Mucosa of stomach (tissue), 1 donor: Measurements from ENCODE around the gene ACAT1.

Source experiments
- H3K27me3 ChIP-seq: one replicate; pipeline ENCODE4 v1.7.0; 2013; ENCODE audit warnings: mild to moderate bottlenecking, low read length; ENCODE audit not compliant: control insufficient read depth, insufficient read depth
- H3K36me3 ChIP-seq: one replicate; pipeline ENCODE4 v1.7.0; 2013; ENCODE audit warnings: low read length; ENCODE audit not compliant: control insufficient read depth, insufficient read depth
- H3K4me1 ChIP-seq: one replicate; pipeline ENCODE4 v1.7.0; 2013; ENCODE audit warnings: mild to moderate bottlenecking, low read length; ENCODE audit not compliant: control insufficient read depth, insufficient read depth
- H3K4me3 ChIP-seq: one replicate; pipeline ENCODE4 v1.7.0; 2013; ENCODE audit warnings: low read length
- H3K9ac ChIP-seq: one replicate; pipeline ENCODE4 v1.7.0; 2013; ENCODE audit warnings: mild to moderate bottlenecking, low read length, moderate library complexity
- H3K9me3 ChIP-seq: one replicate; pipeline ENCODE4 v1.7.0; 2013; ENCODE audit warnings: mild to moderate bottlenecking, low read length, moderate library complexity; ENCODE audit not compliant: control insufficient read depth
- donor health status: Pancreatic carcinoma.

Gene ACAT1

DNA sequence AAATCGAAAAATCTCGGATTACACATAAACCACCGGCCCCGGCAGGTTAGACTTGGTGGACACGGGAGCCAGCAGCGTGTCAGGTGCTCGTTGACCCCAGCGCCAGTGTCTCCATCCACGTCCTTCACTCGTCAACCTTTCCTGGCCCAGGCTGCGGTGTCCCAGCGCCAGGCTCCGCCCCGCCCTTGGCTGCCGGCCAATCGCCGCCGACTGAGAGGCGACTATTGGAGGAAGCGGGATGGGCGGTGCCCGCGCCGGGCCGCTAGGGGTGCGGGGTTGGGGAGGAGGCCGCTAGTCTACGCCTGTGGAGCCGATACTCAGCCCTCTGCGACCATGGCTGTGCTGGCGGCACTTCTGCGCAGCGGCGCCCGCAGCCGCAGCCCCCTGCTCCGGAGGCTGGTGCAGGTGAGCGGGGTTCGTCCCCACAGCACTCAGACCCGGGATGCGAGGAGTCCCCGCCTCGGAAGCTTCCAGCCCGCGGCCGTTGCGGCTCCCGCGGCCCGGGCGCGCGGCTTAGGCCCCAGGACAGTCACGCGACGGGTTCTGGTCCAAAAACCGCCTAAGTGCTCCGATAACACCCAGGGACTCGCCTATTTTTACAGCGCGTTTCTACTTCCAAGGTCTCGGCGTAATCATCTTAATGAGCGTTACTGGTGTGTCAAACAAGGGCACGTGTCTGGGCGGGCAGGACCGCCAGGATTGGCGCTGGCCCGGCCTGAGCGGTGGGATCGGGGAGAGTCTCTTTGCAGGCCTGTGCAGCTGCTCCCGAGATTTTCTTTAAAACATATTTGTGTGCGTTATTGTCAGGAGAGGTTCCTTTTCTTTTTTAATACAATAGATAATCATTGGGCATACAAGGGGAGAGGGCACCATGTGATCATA is at the start of gene ACAT1:
Gene ACAT1, plus strand, starts transcription at position 294 of the 882 bp plus-strand sequence. Its CDS starts 40 bp downstream, at position 334.
- Histone ChIP-seq H3K4me1 (peaks cover 20% of the 10 kb centered on the region), H3K27me3 (no peaks in the 10 kb centered on the region), H3K36me3 (no peaks in the 10 kb centered on the region), H3K9me3 (no peaks in the 10 kb centered on the region), H3K9ac (peak within 1 kb of the TSS; percentile 85), H3K4me3 (peak within 1 kb of the TSS; percentile 92)

DNA sequence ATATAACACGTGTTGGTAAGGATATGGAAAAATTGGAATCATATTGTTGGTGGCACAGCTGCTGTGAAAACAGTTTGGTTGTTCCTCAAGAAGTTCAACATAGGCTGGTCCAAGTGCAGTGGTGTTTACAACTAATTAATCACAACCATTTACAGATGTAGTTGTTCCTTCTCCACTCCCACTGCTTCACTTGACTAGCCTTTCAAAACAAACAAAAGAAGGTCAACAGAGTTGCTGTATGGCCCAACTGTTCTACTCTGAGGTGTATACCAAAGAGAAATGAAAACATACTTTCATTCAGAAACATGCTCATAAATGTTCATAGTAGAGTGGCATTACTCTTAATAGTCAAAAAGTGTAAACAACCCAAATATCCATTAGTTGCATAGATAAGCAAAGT is 36.6 kb upstream of the ACAT1 start:
- H3K4me3 ChIP-seq: no peak overlapping the region
- H3K36me3 ChIP-seq: no peaks in the 10 kb centered on the region
- H3K9me3 ChIP-seq: no peaks in the 10 kb centered on the region
- H3K4me1 ChIP-seq: peaks cover 13% of the 10 kb centered on the region
- no peaks in the 10 kb centered on the region for H3K27me3 ChIP-seq
- H3K9ac ChIP-seq: no peak overlapping the region

DNA sequence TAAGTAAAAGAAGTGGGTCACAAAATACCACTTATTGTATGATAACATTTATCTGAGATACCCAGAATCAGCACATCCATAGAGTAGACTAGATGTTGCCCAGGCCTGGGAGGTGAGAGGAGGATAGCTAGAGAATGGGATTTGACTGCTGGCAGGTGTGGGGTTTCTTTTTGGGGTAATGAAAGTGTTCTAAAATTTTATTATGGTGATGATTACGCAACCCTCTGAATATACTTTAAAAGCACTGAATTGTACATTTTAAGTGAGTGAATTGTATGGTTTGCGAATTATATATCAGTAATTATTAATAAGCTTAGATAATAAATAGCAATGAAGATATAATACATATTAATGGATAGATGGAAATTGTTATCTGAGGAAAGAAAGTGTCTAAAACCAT is 35.7 kb upstream of the ACAT1 start:
- H3K4me3 ChIP-seq: no peak overlapping the region
- H3K27me3 ChIP-seq: no peaks in the 10 kb centered on the region
- no peaks in the 10 kb centered on the region for H3K36me3 ChIP-seq
- H3K4me1 ChIP-seq: peaks cover 13% of the 10 kb centered on the region
- H3K9ac ChIP-seq: no peak overlapping the region
- no peaks in the 10 kb centered on the region for H3K9me3 ChIP-seq

DNA sequence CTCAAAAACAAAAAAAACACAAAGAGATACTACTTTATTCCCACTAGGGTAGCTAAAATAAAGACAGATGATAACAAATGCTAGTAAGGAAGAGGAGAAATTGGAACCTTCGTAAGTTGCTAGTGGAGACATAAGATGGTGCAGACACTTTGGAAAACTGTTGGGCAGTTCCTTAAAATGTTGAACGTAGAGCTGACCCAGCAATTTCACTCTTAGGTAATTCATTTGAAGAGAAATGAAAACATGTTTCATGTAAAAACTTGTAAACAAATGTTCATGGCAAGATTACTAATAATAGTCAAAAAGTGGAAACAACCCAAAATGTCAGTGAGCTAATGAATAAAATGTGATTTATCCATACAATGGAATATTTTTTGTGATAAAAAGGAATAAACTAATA is 29.2 kb upstream of the ACAT1 start:
- Histone ChIP-seq H3K9ac (no peak overlapping the region), H3K36me3 (no peaks in the 10 kb centered on the region), H3K4me3 (no peak overlapping the region), H3K9me3 (no peaks in the 10 kb centered on the region), H3K4me1 (no peaks in the 10 kb centered on the region), H3K27me3 (no peaks in the 10 kb centered on the region)

DNA sequence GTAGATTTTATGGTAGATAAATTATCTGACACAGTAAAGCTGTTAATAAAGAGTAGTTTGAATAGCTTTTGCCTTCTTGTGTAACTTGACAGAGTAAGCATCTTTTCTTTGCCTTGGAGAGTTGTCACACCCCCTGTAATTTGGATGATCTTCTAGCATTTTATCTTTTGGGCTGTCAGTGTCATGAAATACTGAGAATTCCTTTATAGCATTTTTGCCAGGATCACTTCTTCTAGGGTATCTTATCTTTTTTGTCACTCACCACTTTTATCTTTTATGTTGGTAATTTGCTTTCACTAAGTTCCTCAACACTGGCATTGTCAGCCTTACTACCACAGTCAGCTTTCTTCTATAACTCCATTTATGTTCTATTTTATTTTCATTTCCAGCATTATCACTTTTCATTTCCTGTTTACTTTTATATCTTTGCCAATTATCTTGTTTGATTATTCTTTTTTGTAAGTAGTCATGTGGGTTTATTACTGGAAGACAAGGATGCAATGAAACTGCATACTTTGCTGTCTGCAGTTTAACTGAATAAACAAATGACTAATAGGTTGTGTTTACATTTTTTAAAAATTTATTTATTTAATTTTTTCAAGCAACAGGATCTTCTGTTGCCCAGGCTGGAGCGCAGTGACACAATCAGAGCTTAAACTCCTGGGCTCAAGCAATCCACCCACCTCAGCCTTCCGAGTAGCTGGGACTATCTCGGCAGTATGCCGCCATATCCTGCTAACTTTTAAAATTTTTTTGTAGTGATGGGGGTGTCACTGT is 28.1 kb upstream of the ACAT1 start:
- no peak overlapping the region for H3K4me3 ChIP-seq
- no peaks in the 10 kb centered on the region for H3K4me1 ChIP-seq
- no peaks in the 10 kb centered on the region for H3K9me3 ChIP-seq
- no peaks in the 10 kb centered on the region for H3K36me3 ChIP-seq
- no peak overlapping the region for H3K9ac ChIP-seq
- no peaks in the 10 kb centered on the region for H3K27me3 ChIP-seq

DNA sequence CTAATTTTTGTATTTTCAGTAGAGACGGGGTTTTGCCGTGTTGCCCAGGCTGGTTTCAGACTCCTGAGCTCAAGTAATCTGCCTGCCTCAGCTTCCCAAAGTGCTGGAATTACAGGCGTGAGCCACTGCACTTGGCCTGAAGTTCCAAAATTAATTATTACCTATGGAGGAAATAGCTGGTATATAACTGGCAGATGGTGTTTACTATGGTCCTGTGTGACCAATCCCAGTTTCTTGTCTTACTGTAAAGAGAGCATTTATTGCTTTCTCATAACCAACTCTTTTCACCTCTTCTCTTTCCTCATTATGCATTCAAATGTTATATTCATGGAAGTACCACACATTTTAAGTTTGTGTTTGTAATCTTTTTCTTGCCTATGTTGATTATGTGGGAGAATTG is 24.2 kb upstream of the ACAT1 start:
- no peaks in the 10 kb centered on the region for H3K27me3 ChIP-seq
- H3K4me1 ChIP-seq: no peaks in the 10 kb centered on the region
- no peaks in the 10 kb centered on the region for H3K9me3 ChIP-seq
- no peaks in the 10 kb centered on the region for H3K36me3 ChIP-seq
- no peak overlapping the region for H3K9ac ChIP-seq
- no peak overlapping the region for H3K4me3 ChIP-seq

DNA sequence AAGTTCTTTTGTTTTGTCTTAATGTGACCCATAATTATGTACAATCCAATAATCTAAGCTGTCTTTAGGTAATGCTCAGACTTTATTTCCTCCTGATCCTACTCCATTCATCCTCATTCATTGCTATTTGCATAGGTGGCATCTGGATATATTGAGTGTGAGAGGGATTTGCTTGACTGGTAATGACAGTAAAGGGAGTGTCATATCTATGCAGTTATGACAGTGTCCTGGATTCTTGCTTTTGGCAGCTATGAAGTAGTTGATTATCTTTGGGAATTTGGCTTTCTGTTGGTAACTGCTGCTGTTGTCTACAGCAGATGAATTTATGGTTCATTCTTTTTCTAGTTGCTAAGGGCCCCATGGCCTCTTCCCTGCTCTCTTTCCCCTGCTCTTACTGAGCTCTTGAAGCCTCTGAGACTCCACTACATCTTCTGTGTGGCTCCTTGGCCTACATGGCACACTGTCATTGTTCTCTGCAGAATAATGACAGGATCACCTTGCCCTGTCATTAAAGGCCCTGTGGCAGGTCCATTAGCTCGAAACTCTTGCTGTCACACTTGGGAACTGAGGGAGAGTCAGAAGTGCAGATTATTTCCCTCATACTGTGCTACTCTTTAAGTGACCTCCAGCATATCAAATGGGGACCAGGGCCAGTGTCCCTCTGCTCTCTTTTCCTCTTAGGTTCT is 20.1 kb upstream of the ACAT1 start:
- no peaks in the 10 kb centered on the region for H3K4me1 ChIP-seq
- no peak overlapping the region for H3K9ac ChIP-seq
- H3K4me3 ChIP-seq: no peak overlapping the region
- no peaks in the 10 kb centered on the region for H3K9me3 ChIP-seq
- no peaks in the 10 kb centered on the region for H3K36me3 ChIP-seq
- H3K27me3 ChIP-seq: no peaks in the 10 kb centered on the region

DNA sequence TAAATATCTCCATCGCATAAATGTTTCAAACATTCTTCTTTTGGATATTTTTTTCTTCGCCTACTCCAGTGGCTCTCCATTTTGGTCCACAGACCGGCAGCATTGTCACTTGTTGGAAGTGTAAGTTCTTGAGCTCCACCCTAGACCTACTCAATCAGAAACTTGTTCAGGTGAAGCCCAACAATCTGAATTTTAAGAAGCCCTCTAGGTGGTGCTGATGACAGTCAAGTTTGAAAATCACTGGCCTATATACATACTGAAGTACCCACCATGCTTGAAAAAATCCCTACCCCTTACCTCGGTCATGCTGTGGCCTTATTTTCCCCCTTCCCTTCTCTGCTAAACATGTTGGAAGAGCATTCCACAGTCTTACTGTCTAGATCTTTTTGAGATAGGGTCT is 10.2 kb upstream of the ACAT1 start:
- H3K27me3 ChIP-seq: no peaks in the 10 kb centered on the region
- H3K36me3 ChIP-seq: no peaks in the 10 kb centered on the region

DNA sequence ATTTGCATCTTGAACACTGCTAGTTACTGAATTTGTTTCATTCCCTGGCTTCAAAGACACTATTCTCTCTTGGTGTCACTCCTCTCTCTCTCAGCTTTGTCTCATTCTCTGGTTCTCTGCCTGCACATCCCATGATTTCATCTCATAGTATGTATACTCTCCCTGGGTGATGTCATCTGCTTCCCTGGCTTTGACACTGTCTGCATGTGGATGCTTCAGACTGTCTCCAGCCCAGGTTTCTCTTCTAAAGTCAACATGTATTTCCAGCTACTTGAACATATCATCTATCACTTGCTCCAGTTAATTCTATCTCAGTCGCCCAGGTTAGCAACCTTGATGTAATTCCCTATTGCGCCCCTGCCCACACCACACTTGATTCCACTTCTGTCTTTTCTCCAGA is 9.3 kb upstream of the ACAT1 start:
- Histone ChIP-seq H3K4me3 (no peak overlapping the region), H3K9me3 (no peaks in the 10 kb centered on the region), H3K9ac (no peak overlapping the region), H3K4me1 (peaks cover 12% of the 10 kb centered on the region), H3K27me3 (no peaks in the 10 kb centered on the region), H3K36me3 (no peaks in the 10 kb centered on the region)

More for the DNA sequence above, 10.2 kb upstream of the ACAT1 start:
- Histone ChIP-seq H3K9ac (no peak overlapping the region), H3K4me1 (peaks cover 11% of the 10 kb centered on the region), H3K9me3 (no peaks in the 10 kb centered on the region), H3K4me3 (no peak overlapping the region)

DNA sequence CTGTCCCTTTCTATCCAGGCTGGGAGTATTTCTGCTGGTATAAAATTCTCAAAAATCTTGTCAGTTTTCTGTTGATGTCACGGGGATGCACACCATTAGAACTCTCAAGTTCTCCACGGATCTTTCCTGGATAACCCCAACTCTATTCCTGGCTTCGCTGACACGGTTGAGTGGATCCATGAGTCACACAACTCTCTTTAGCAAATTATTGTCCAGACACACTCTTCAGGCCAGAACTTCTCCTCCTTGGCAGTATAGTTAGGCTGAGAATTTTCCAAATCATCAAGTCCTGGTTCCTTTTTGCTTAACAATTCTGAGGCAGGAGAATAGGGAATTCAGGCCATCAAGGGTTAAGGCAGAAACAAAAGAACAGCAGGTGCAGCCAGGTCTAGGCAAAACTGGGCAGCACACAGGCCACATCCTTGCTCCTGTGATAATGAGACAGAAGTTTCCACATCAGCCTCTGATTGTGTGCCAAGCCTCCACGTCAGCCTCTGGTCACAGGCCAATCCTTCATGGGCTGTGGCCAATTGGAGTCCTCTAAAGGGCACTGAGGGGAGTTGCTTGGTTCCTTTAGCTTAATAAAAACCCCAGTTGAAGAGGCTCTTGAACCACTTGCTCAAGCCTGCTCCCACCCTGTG is 5.7 kb upstream of the ACAT1 start:
- Histone ChIP-seq H3K9me3 (no peaks in the 10 kb centered on the region), H3K4me1 (peaks cover 12% of the 10 kb centered on the region), H3K27me3 (no peaks in the 10 kb centered on the region), H3K36me3 (no peaks in the 10 kb centered on the region), H3K4me3 (no peak overlapping the region), H3K9ac (peak overlapping the region; percentile 36)

DNA sequence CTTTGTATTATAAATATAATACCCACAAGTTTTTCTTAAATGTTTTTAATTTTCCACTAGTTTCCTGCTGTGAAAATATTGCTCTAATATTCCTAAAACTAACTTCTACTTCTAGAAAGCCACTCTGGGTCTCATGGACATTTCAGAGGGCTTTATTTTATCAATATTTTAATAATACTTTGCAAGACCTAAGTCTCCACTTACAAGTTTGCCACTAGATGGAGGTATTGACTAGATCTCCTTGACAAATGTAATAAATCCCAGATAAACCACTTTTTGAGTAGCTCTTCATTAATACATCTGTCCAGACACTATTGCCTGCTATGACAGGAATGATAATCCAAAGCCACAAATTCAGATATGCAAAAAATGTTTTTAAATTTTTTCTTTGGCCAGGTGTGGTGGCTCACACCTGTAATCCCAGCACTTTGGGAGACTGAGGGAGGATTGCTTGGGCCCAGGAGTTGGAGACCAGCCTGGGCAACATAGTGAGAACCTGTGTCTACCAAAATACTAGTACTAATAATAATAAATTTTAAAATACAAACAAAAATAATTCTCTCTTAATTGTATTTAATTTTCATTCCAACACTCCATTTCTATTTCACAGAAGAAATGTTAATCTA is 3.5 kb upstream of the ACAT1 start:
- Histone ChIP-seq H3K9me3 (no peaks in the 10 kb centered on the region), H3K27me3 (no peaks in the 10 kb centered on the region), H3K36me3 (no peaks in the 10 kb centered on the region), H3K4me1 (peaks cover 27% of the 10 kb centered on the region), H3K9ac (no peak overlapping the region), H3K4me3 (no peak overlapping the region)
